ENCODE measurements around the gene ZBTB47.

- TF ChIP-seq CTCF (IDR thresholded peaks at IDR 0.05) (no peak), POLR2A (IDR thresholded peaks at IDR 0.05) (no peak)
Observed at GRCh38 chr3:42698216-42698910, 44.9 kb downstream of the ZBTB47 start.

All from thyroid gland (tissue), 4 donors.